GM21576 (cell line): ENCODE results near the gene ULBP3.

Experiments
- ATAC-seq: cut with Tn5 transposase; IDR thresholded peaks from one replicate; pipeline ENCODE4 v1.9.1; 2021; ENCODE audit warnings: mild to moderate bottlenecking, moderate library complexity; ENCODE audit not compliant: unreplicated experiment

ULBP3 gene

DNA sequence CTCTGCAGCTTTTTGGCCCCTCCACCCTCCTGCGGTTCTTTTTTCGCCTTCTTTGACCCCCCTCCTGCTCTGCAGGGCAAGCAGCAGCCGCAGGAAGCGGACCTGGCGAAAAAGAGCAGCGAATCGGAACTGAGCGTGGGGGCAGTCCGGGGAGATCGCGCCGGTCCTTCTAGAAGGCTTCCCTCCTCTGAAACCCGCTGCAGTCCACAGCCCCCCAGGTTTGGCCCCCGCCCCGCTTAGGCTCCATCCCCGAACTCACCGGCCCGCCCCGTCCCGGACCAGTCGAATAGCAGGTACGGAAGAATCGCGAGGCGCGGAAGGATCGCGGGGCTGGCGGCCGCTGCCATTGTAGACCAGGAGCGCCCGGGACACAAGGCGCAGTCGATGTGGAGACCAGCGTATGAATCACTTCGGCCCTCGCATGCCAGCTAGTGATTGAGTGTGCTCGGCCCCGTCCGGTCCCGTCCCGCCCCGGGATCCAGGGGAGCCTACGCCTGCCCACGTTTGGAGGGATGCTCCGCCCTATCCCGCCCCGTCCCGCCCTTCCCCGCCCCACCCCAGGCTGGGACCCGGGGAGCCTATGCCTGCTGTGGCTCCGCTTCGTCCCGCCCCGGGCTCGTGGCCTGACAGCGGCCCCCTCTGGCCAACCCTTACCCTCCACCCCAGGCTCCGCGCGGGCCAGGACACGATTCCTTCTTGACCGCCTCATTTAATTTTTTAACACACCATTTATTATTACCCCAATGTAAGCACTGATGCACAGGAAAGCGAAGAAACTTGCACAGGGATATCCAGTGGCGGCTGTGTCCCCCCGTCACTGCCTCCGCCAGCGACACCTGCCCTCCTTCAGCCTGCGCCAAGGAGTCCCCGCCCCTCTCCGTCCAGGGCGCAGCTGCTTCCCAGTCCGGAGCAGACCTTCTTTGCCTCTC is at the start of gene ULBP3:
Gene ULBP3, minus strand, starts transcription at position 402 of the 929 bp plus-strand sequence. Its CDS starts 55 bp downstream, at position 347.
- ATAC-seq = peak; percentile 67

DNA sequence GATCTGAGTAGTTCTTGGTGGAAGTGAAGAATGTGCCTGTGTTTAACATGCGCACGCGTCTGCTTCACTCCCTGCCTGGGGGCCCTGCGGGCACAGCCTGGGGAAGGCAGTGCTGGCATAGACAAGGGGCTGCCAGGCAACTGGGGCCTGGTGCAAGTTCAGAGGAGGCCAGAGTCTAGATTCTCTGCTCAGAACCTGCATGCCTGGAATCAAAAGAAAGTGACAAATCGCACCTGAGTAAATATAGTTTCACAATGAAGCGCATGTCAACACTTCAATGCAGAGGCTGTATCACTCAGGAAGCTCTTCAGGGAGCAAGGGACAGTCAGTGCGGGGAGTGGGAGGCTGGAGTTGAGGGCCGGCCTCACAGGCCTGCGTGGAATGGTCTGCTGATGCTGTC is 49.7 kb upstream of the ULBP3 start:
- no peak for ATAC-seq

DNA sequence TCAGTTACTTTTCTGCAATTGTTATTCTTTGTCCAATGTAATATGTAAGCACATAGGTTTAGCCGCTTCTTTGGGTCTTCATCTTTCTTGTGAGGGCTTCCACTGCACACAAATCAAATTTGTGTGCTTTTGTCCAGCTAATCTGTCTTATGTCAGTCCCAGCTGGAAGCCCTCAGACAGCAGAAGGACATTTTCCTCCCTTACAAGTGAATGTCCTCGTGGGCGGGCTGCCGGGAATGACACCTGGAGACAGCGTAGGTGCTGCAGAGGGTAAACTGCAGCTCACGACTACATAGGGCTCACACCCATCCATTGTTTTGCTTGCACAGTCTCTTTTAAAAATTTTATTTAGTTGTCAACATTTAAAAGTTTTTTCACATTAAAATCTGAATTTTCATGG is 49.3 kb upstream of the ULBP3 start:
- no peak for ATAC-seq

DNA sequence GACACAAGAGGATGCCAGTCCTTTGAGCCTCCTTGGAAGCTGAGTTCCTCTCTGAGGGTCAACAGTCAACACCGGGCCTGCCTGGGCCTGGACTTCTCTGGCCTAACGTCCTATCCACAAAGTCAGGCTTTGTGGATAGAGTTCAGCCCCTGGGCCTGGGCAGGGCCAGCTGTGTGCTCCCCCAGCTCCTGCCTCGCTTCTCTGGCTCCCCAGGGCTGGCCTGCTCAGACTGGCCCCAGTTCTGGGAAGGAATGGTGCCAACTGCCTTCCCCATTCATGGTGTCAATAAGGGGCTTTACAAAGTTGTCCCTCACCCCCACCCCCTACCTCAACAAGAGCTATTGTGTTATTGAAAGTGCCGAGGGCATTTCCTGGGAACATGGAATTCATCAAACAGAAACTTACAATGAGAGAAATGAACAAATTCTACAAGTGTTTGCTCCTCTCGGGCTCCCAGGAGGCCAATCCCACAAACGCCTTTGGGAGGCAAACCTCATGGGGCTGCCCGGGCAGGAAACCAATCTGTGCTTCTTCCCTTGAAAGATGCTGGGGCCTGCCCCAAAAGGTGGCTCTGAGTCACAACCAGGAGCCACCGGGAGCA is 47.4 kb upstream of the ULBP3 start:
- no peak for ATAC-seq

DNA sequence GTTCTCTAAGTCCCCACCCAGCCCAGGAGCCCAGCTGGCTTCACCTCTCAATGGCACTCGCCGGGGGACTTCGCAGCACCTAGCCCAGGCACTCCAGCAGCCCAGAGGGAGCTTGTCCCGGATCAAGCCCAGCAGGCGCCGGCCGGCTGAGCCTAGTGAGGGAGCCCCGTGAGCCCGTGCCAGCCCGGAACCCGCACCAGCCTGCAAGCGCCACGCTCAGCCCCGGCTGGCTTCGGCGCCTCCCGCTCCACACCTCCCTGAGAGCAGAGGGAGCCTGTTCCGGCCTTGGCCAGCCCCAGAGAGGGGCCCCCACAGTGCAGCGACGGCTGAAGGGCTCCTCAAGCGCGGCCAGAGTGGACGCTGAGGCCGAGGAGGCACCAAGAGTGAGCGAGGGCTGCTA is 46.8 kb upstream of the ULBP3 start:
- no peak for ATAC-seq

DNA sequence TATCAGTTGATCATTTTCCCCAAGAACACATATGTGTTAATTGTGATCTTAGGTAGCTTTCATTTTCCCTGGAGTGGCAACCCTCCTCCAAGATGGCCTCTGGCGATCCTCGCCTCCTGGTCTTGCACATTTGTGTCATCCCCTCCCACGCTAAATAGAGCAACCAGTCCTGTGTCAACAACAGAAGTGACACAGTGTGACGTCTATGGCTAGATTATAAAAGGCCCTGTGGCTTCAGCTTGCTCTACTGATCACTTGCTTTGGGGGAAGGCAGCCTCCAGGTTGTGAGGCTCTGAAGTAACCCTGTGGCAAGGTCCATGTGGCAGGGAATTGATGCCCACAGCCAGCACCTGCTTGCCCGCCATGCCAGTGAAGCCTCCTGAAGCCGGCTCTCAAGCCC is 43.3 kb upstream of the ULBP3 start:
- no peak for ATAC-seq

DNA sequence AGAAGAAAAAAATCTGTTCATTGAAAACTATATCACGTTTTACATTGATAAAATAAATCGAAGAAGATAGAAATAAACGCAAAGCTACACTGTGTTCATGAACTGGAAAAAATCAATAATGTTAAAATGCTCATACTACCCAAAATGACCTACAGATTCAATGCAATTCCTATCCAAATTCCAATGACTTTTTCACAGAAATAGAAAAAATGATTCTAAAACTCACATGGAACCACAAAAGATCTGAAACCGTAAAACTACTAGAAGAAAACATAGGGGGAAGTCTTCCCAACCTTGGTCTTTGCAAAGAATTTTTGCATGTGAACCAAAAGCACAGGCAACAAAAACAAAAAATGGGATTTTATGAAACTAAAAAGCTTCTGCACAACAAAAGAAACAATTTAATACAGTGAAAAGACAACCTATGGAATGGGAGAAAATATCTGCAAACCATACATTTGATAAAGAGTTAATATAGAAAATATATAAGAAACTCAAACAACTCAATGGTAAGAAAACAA is 33.9 kb upstream of the ULBP3 start:
- no peak for ATAC-seq

DNA sequence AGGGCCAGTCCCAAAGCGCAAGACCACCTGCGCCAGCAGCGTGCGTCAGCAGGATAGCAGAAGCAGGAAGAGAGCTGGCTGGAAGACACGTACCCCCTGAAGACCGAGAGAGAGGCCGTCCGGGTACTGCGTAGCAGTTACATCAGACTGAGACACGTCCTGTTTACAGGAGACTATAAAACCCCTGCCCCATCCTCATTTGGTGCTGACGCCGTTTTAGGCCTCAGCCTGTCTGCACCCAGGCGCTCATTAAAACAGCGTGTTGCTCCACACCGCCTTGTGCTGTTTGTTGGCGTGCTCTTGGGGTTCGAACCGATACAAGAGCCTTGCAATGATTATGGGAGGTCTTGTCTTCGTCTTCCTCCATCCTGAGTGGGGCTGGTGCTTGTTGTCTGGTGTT is 31.8 kb upstream of the ULBP3 start:
- ATAC-seq = no peak

DNA sequence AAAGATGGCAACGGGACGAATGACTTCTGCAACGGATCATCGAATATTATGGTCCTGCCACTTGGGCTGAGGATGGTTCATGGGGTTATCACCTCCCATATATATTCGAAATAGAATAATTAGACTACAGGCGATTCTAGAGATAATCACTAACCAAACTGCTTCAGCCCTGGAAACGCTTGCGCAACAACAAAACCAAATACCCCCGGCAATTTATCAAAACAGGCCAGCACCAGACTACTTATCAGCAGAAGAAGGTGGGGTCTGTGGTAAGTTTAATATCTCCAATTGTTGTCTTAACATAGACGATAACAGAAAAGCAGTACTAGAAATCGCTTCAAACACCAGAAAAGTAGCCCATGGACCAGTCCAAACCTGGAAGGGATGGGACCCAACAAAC is 31.0 kb upstream of the ULBP3 start:
- no peak for ATAC-seq

DNA sequence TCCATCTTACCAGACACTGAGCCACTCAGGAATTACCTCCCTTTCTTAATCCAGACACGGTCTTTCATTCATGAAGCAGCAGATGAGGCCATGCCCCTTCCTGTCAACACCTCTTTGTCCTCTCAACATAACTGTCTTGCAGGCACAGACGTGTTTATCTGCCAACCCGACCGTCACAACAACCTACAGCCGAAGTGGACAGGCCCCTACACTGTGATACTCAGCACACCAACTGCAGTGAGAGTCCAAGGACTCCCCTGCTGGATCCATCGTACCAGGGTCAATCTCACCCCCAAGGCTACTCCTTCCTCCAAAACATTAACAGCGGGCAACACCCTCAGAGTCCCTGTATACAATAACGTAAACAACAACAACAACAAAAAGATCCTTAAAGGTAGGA is 30.6 kb upstream of the ULBP3 start:
- ATAC-seq = no peak

DNA sequence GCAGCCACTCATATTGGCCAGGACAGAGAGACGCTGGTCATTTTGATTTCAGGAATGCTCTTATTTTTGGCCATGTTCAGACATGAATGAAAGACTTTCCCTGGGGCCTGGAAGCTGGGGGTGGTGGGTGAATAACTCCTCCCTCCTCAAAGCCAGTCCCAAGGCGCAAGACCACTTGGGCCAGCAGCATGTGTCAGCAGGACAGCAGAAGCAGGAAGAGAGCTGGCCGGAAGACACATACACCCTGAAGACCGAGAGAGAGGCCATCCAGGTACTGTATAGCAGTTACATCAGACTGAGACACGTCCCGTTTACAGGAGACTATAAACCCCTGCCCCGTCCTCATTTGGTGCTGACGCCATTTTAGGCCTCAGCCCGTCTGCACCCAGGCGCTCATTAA is 29.2 kb upstream of the ULBP3 start:
- no peak for ATAC-seq

DNA sequence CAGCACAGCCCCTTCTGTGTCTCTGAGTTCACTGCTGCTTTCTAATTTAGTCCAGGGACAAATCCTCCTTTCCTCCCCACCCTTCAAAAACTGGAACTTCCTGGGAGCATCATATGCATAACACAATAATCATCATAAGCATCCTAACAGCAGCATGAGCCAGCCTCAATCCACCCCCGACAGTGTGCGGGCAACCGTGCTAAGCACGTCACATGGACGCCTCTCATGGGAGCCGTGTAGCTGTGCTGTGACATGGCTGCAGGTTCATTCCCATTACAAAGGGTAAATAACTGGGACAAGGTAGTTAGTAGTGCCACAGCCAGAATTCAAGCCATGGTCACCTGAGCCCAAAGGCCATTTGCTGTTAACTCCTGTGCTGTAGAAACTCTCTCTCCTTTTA is 24.5 kb upstream of the ULBP3 start:
- no peak for ATAC-seq

DNA sequence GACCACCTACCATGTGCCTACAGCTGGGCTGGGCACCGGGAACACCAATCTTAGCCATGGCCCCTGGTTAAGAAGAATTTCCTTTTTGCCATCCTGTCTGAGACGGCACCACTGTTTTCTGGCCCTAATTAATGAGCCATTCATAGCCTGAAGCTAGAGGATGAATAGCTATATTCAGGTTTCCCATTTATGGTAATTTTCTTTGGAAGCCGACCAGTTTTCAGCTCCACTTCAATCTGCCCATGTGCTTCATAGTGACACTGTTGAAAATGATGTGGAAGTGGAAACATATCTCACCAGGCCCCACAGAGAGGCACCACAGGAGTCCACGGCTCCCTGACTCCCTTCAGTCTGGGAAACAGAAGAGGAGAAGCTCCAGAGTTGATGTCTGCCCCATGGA is 22.6 kb upstream of the ULBP3 start:
- no peak for ATAC-seq

DNA sequence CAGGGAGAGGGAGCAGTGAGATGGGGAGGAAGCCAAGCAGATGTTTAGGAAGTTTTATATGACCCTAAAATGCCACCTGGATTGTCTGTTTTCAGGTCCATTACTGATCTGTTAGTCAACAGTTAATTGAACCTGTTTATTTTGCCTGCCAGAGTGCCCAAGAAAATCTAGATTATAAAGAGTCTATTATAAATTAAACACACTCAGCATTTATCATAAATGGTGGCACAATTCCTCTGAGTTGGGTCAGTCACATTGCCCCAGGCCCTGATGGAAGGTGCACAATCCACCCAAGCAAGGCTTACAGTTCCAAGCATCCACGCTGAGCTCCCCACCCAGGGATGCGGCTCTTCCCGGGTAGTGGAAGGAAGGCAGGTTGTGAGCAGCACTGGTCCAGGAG is 21.4 kb upstream of the ULBP3 start:
- no peak for ATAC-seq

DNA sequence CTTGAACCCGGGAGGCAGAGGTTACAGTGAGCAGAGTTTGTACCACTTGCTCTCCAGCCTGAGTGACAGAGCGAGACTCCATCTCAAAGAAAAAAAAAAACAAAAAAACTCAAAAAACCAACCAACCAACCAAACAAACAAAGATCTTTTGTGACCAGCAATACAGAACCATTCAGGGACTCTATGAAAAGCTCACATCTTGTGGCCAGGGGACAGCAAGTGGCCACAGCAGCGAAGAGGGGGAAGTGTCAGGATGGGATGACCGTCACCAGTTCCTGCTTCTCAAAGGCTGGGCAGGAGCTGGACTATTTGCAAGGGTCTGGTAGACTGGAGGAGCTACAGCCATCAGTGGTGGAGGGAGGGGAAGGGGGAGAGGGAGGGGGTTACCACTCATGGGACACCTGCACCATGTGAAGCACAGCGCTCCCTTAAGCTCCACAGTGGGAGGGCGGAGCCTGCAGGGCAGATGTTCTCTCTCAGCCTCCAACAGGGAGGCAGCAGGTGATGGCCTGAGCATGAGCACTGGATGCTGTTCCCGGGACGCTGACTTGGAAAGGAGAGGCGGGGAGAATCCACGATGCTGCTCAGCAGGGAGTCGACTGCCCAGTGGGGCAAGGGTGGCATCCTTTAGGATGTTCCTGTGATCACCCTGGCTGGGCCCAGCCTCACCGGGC is 19.7 kb upstream of the ULBP3 start:
- no peak for ATAC-seq

DNA sequence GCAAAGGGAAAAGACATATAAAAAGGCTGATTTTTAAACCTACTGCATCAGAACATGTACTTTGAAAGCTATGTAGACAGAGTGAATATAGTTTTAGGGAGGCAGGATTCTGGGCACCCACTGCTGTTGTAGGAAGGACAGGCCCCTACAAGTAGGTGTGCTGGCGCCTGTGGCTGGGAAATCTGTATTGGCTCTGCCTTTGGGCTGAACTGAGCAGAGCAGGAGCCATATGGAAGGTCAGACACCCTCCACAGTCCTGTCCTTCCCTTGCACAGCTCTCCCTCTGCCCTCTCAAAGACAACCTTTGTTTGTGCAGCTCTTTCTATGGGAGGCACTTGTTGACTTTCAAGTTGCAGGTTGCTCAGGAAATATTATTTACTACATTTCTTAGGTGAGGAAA is 18.4 kb upstream of the ULBP3 start:
- ATAC-seq = no peak

DNA sequence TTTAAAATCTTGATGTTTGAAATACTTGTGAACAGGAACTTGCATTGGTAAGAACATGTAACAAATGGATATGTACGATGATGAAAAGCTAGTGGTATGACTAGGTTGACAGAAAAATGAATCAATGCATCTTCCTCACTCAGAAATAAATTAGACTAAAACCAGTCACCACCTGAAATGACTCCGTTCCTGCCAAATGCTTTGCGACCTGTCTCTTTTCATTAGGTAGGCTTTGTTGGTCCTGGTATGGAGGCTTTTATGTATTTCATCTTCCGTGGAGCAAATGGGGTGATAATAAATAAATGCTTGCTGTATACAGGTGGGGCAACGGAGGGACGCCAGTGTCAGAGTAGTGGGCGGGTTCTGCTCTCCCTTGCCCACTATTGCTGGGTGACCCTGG is 17.1 kb upstream of the ULBP3 start:
- ATAC-seq = no peak

DNA sequence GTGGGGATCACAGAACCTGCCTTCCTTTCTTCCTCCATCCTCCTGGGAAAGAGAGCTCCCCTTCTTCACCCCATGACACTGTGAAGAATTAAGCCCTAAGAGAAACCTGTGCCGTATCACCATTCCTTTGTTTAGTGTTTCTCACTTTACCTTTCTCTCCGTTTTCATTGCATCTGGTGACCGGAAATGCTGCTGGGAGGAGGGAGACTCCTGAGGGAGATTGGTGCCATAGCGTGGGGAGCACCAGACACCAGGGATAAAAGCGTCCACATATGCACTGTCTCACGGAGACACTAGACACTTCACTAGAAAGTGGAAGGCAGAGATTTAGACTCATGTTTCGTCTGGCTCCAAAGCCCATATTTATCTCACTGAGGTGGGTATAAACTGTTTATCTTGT is 15.5 kb upstream of the ULBP3 start:
- ATAC-seq = no peak

DNA sequence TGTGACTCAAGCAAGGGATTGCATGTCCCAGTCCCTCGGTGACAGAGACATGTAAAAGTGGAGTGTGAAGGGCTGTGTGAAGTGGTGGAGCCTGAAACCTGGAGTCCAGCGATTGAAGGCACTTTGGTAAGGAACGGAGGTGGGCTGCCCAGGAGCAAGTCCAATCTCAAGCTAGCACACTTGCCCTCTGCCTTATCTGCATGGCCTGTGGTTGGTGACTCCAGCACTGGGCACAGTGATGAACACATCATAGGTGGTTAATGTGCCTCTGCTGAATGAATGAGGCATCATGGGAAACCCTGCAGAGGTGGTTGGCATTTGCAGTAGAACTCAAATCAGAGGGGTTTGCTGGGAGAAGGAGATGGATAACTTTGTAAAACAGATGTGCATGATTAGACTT is 14.9 kb upstream of the ULBP3 start:
- ATAC-seq = no peak

DNA sequence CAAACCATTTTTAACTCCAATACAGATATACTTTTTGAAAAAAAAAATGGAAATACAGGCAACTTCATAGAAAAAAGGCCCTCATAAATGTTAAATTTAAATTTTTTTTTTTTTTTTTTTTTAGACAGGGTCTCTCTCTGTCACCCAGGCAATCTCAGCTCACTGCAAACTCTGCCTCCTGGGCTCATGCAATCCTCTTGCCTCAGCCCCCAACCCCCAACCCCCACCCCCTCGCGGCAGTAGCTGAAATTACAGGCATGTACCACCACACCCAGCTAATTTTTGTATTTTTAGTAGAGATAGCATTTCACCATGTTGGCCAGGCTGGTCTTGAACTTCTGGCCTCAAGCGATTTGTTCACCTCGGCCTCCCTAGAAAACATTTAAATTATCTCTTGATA is 12.8 kb upstream of the ULBP3 start:
- no peak for ATAC-seq

DNA sequence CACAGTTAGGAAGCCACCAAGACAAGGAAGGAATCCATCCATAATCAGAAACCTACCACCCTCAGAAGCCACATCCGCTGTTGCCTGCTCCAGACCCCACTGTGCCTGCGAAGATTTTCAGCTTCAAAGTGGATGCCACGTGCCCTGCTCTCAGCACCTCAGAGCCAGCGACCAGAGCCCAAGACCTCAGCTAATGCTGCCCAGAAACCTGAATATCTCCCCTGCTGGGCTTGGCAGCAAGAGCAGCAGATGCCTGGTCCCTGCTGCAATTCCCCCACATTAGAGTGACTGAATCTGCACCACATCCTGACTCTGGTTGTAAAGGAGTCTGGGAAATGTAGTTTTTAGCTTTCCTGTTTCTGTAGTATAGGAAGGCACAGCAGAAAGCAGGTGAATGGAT is 10.7 kb upstream of the ULBP3 start:
- no peak for ATAC-seq

DNA sequence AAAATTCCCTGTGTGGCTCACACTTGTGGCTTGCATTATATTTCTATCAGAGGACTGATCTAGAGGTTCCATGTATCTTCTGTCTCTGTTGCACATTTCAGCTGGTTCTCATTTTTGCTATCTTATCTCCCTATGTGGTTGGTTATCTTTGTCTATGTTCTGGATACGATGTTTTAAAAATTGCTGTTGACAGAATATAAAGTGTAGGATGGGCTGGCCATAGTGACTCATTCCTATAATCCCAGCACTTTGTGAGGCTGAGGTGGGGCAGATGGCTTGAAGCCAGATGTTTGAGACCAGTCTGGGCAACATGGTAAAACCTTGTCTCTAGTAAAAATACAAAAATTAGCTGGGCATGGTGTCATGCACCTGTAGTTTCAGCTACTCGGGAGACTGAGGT is 9.9 kb upstream of the ULBP3 start:
- no peak for ATAC-seq
